Activated CD8-positive, alpha-beta memory T cell treated with anti-CD3 and anti-CD28 coated beads, Interleukin-2, amount 50 U/mL, for 4 hours (primary cell): ENCODE results near the gene YIPF5.

Source experiments
- DNase-seq: peaks from one replicate; pipeline ENCODE4 v3.0.0-alpha.2; 2020

Gene YIPF5

DNA sequence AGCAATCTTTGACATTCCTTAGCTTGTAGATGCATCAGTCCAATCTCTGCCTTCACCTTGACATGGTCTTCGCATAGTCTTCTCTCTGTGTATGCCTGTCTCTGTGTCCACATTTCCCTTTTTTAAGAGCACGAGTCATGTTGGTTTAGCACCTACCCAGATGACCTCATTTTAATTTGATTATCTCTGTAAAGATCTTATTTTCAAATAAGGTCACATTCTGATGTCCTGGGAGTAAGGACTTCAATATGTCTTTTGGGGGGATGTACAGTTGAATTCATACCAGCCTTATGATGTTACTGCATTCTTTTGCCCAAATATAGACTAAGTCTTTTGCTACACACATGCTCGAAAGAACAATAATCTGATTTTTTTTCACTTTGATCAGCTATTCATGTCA is 7.1 kb upstream of the YIPF5 start:
- no peak for DNase-seq

DNA sequence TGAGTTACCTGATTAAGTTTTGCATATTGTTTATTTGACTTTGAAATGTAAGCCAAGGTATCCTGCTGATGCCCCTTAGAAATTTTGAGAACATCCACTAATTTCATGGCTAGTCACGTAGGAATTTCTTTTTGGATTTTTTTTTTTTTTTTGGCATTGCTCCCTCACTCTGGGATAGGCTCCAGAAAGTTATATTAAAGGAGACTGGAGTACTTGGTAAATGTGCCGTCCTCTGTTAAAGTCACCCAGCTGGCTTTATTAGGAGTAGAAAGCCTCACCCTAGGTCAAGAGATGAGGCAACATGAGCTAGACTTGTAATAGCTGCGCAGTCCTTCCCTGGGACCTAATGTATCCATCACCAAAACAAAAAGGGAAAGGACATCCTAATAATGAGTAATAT is 3.3 kb upstream of the YIPF5 start:
- no peak for DNase-seq

DNA sequence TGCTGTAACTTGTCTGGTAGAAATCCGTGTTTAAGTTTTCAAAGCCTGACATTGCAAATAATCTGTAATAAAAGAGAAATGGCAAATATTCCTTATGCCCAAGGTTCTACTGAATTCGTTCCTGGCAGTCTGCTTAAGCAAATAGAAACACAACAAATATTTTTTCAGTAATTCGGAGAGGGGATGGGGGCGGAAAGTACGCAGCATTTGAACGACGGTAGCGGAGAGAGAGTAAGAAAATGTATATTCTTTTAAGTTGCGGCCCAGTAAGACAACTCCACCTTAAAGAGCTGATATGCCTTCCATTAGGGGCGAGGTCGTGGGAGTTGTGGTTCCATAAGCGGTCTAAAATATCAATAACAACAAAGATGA is 569 bp downstream of the YIPF5 start:
- DNase-seq = no peak

DNA sequence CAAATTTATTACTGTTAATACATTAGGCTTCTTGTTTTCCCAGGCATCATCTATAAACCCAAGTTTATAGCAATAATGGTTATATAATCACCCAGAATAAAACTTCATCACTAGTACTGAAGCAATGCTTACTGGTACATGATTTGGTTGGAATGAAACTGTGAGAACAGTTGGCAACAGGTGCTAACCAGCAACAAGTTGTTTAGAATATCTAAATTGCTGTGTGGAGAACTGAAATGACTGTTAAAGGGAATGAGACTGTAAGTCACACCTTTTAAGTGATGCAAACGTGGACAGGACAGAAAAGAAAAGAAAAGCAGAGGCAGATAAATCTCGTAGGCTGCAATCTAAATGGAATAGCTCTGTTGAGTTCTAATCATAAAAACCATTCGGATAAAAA is 2.5 kb downstream of the YIPF5 start:
- no peak for DNase-seq

DNA sequence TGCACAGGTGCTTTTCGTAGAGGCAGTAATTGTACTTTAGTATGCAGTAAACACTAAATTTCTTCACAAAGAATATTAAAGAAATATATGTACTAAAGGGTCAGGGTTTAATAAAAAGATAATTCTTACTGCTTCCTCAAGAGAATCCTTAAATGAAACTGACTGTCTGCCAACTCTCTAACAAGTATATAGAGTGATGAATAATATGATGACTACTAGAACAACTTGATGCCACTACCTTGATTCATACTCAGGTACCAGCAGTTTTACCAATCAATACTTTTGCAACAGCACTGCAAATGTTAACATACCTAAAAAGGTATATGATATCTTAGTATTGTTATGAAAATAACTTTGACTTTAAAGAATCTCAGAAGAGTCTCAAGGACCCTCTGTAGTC is 3.8 kb downstream of the YIPF5 start:
- no peak for DNase-seq

DNA sequence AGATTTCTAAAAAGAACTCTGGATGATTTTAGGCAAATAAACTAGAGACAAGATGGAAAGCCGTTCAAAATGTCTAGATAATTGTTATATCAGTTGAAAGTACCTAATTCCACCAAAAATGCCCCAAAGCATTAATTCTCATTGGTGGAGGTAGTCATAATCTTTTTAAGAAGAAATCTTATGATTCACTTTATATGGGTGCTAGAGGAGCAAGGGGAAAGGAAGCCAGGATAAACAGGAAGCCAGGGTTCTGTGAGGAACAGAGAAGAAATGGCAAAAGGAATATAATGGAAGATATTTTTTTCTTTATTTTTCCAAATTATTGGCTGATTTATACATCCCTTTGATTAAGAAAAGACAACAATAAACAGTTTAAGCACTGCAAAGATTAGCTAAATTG is 7.8 kb downstream of the YIPF5 start:
- no peak for DNase-seq

- no peak for DNase-seq
These were observed 13.7 kb downstream of the YIPF5 start for GRCh38 chr5:144156767-144157171.

- no peak for DNase-seq
These were observed 19.4 kb downstream of the YIPF5 start for GRCh38 chr5:144151026-144151425.

DNA sequence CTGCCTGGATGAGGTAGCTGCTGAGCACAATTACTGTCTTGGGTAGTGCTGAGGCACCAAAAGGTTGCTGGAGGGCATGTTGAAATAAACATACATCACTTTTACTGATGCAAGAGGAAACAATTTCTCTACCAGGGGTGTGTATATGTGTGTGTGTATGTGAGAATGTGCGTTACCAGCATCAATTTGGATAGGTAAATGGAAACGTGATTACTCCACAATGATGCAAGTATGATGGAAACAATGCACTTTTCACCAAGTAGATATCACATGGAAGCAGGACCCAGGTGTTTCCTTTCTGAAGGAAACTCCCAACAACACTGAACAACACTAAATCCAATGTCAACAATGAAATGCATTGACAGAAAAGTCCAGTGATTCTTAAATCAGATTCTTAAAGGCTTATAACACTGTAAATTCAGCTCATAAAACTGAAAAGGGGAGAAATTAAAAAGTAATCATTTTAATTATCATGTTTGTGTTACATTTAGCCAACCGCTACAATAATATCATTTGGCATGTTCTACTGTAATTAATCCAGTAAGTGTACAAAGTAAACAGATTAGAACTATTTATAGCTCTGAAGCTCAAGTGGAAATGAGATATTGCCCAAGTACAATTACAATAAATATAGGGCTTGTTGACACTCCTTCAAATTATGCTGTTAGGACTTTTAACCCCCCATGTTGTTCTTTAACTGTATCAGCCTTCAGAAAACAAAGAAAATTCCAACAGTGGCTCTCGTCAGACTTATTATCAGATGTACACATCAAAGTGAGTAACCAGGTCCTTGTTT is 25.3 kb downstream of the YIPF5 start:
- DNase-seq = no peak

DNA sequence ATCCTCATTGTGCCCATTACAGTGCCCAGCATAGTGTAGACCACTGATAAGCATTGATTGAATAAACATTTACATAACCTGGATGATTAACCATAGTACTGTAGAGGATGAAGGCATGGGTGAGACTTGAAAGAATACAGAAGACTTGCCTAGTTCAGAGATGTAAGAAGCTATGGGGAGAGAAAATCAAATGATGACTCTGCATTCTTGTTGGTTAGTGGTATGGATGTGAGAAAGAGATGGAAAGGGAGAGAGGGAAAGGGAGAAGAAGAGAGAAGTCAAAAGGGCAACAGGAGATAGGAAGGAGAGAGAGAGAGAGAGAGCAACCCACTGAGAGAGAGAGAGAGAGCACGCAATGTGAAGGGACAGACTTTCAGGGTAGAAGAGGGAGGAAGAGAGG is 26.8 kb downstream of the YIPF5 start:
- DNase-seq = no peak

- DNase-seq = no peak
These were observed 27.7 kb downstream of the YIPF5 start for GRCh38 chr5:144142824-144143162.

GRCh38 chr5:144142139-144142823 is 28.2 kb downstream of the YIPF5 start:
- no peak for DNase-seq

DNA sequence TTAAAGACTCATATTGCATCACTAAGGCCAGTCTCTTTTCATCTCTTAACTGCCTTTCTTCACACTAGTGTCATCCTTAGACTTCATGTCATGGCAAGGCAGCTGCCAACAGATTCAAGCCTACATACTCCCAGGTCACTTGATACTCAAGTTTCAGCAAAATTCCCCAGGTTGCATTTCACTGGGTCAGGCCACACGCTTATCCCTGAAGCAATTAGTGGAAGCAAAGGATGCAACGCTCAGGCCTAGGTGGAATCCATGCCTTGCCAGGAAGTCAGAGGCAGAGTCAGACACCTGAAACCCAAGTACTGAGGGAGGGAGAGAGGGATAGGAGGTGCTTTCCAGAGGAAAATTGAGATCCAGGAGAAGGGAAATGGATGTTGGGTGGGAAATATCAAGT is 28.9 kb downstream of the YIPF5 start:
- DNase-seq = no peak

- no peak for DNase-seq
These were observed 30.9 kb downstream of the YIPF5 start for GRCh38 chr5:144139586-144139985.

DNA sequence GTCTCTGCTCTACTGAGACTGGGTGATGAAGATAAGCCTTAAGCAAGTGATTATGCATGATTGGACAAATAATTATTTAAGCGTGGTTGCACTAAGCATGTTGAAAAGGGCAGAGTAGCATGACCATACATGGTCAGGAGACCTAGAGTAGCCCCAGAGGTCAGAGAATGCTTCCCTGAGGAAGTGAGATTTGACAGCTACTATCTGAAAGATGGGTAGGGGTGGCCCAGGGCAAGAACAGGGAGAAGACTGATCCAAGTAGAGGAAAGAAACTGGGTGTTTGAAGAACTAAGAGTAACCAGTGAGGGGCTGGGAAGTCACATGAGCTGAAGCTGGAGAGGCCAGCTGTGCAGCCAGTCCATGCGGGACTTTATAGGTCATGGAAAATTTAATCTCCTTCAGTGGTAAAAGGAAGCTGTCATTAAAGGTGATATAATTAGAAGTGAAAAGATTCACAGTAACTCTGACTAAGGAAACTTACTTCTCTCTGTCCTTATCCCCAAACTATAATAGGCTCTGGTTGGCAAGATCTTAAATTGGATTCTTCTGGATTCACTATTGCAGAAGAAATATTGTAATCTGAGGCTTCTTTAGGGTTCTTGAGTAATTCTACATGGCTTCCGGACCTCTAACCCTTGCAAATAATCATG is 35.2 kb downstream of the YIPF5 start:
- no peak for DNase-seq

DNA sequence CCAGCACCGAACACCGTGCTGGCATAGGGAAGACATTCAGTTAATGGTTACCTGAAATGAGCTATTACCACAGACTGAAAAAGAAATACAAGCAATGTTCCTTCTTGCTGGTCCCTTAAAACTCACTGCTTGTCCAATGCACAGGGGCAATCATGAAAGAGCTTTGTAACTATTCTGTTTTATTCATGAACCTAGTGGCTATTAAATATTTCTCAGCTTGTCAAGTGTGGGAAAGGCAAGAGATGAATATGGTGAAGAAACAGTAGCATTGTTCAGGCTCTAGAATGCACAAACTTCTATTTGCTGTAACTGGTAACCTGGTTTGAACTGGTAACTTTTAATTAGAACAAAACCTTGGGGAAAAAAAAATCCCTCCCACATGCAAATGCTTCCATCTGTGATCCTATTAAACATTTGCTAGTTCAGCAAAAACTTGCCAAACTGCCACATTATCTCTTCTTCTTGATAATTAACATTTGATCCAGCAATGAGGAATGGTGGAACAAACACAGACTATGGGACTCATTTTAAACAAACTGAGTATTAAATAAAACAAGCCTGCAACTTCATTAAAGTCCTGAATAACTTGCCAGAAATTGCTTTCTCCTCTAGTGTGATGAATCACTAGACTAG is 36.1 kb downstream of the YIPF5 start:
- no peak for DNase-seq

GRCh38 chr5:144133050-144133633 is 37.3 kb downstream of the YIPF5 start:
- no peak for DNase-seq

DNA sequence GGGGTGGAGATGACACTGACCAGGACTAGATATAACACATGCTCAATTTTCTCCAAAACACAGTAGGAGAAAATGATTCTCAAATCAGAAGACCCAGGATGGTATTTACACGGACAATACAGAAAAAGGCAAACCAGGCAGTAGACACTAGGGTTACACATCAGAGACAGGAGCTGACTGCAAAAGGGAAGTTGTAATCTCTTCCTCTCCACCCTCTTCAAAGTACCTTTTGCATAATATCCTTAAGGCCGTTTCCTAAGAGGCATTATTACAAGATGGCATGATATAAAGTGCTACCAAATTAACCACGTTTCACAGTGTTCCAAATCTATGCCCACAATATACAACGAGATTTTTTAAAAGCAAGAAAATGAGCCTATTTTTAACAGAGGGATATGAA is 39.2 kb downstream of the YIPF5 start:
- DNase-seq = no peak

GRCh38 chr5:144130306-144130705 is 40.2 kb downstream of the YIPF5 start:
- DNase-seq = no peak

DNA sequence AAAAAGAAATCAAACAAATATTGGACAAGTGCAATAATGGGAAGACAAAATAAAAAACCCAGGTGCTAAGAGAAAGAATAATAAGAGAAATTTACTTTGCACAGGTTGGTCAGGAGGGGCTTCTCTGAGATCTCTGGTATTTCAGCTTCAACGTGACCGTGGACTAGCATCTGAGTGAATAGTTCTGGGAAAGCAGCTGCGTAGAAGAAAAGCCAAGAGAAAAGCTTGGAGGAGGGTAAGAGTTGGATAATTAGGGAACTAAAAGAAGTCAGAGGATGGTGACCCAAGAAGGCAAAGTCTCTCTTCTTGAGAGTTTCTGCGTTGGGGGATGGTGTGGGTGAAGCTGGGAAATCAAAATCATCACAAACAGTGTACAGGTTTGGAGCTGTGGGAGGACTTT is 41.6 kb downstream of the YIPF5 start:
- no peak for DNase-seq

- DNase-seq = no peak
These were observed 43.8 kb downstream of the YIPF5 start for GRCh38 chr5:144126707-144127106.

DNA sequence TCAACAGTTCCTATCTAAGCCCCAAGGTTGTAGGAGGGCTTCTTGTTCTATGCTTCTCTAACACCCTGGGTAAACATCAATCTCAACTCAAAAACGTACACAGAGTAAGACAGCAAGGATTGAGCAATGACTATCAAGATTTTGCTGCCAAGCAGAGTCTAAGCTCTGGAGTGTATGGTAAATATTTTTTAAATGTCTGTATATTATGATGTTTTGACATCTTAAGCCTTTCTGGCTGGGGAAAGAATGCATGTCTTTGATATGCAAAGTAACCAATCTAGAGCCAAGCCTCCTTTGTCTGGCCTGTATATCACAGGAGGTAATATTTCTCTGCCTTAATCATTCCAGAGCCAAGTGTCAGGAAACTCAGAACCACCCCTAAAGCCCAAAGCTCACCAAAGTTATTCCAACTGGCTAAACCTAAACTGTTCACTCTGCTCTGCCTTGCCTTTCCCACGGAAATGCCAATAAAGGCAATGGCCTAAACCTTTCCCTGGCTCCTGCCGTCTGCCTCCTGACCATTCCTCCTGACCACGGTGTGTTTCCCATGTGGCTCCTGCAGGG is 45.2 kb downstream of the YIPF5 start:
- DNase-seq = no peak

DNA sequence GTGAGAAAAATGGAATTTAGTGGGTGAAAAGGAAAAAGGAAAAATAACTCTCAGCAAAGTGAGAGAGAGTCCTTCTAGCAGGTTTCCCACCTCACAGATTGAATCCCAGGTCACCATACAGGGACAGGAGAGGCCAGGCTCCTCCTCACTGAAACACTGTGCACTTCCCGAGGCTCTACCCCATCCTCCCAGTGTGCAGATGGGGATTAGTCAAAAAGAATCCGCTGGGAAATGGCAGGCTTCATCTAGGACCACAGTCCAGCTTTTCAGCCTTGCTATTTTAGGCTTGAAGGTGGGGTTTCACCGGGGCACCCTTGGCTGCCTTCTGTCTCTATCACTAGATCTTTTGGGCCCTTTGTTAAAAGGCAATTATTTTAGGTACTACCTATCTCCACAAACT is 47.8 kb downstream of the YIPF5 start:
- no peak for DNase-seq
